Progenitor cell of endocrine pancreas (in vitro differentiated cells): ENCODE data around the gene STIL. TPM values are rescaled to one million over a fixed set of nuclear protein-coding genes. Genes with fewer than 3 reads are reported as not detected.

Source experiments
- DNase-seq: peaks from one replicate; pipeline ENCODE4 v3.0.0; 2021; ENCODE audit warnings: low spot score; ENCODE audit not compliant: unreplicated experiment
- H3K27ac Mint-ChIP-seq: 2 replicates; pipeline ENCODE4 v1.8.0; 2021; ENCODE audit warnings: mild to moderate bottlenecking, moderate library complexity, mixed read lengths
- H3K27me3 Mint-ChIP-seq: 2 replicates; pipeline ENCODE4 v1.8.0; 2021; ENCODE audit warnings: mixed read lengths
- H3K36me3 Mint-ChIP-seq: 2 replicates; pipeline ENCODE4 v1.8.0; 2022; ENCODE audit warnings: mixed read lengths; ENCODE audit not compliant: insufficient read depth
- H3K4me1 Mint-ChIP-seq: 2 replicates; pipeline ENCODE4 v1.8.0; 2021; ENCODE audit warnings: low read depth, mixed read lengths
- H3K4me3 Mint-ChIP-seq: 2 replicates; pipeline ENCODE4 v1.8.0; 2021; ENCODE audit warnings: low read depth, mild to moderate bottlenecking, moderate library complexity, mixed read lengths
- H3K9me3 Mint-ChIP-seq: 2 replicates; pipeline ENCODE4 v1.8.0; 2021; ENCODE audit warnings: low read depth, mixed read lengths
- total RNA-seq: library from RNA; stranded (reverse); gene quantifications from 2 replicates; pipeline ENCODE4 v1.2.1, GENCODE V29; 2021
- TF ChIP-seq, protein P1 (sequence below): fragments of 200-600 bp; sonication (generic); IDR thresholded peaks from one replicate; pipeline ENCODE4 v1.5.0; 2021; ENCODE audit warnings: antibody characterized with exemption, mild to moderate bottlenecking; ENCODE audit not compliant: unreplicated experiment

STIL gene
- total RNA-seq, 1 donor from 2014 or later: 14.8 TPM

DNA sequence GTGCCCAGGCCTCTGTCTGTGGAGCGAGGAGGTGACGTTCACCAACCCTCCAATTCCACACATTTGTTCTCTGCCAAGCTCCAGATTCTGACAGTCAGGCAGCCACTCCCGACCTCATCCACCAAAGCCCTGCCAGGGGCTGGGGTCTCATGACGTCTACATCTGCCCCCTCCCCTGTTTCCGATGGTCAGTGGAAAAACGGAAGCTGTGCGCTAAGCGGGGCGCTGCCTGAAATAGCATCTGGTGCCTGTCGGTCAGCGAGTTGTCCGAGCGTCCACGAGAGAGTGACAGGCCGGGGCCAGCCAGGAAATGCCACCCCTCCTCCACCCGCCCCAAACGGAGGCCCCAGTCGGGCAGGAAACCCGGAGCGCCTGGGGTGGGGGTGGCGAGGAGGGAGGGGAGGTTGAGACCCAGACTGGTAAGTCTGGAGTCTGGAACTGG, 78.7 kb downstream of the STIL start:
- DNase-seq: no peak
- no peaks in the 10 kb centered on the region for H3K36me3 Mint-ChIP-seq
- no peak overlapping the region for H3K4me3 Mint-ChIP-seq
- TF ChIP-seq, protein P1, sequence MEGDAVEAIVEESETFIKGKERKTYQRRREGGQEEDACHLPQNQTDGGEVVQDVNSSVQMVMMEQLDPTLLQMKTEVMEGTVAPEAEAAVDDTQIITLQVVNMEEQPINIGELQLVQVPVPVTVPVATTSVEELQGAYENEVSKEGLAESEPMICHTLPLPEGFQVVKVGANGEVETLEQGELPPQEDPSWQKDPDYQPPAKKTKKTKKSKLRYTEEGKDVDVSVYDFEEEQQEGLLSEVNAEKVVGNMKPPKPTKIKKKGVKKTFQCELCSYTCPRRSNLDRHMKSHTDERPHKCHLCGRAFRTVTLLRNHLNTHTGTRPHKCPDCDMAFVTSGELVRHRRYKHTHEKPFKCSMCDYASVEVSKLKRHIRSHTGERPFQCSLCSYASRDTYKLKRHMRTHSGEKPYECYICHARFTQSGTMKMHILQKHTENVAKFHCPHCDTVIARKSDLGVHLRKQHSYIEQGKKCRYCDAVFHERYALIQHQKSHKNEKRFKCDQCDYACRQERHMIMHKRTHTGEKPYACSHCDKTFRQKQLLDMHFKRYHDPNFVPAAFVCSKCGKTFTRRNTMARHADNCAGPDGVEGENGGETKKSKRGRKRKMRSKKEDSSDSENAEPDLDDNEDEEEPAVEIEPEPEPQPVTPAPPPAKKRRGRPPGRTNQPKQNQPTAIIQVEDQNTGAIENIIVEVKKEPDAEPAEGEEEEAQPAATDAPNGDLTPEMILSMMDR: no peak
- H3K27me3 Mint-ChIP-seq: peaks cover 85% of the 10 kb centered on the region
- H3K27ac Mint-ChIP-seq: no peak overlapping the region
- peaks cover 7% of the 10 kb centered on the region for H3K4me1 Mint-ChIP-seq
- no peaks in the 10 kb centered on the region for H3K9me3 Mint-ChIP-seq

DNA sequence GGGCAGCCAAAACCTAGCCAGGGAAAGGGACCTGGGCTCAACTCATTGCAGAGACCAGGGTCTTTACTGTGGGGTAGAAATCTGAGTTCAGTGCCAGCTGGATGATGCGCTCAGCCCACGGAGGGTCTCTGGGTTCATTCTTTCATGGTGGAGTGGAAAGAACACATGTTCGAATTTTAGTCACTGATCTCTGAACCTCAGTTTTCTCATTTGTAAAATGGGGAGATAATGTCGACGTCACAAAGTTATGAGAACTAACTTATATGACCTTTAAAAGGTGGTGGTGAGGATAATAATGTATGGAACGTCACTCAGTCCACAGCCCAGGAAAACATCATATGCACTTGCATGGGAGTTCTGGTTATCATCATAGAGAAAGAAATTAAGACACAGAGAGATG, 80.8 kb downstream of the STIL start:
- no peak overlapping the region for H3K4me3 Mint-ChIP-seq
- DNase-seq: no peak
- peaks cover 7% of the 10 kb centered on the region for H3K4me1 Mint-ChIP-seq
- TF ChIP-seq, protein P1: no peak
- no peaks in the 10 kb centered on the region for H3K36me3 Mint-ChIP-seq
- H3K27ac Mint-ChIP-seq: no peak overlapping the region
- H3K27me3 Mint-ChIP-seq: peaks cover 93% of the 10 kb centered on the region
- H3K9me3 Mint-ChIP-seq: no peaks in the 10 kb centered on the region

GRCh38 chr1:47232187-47232874, 81.6 kb downstream of the STIL start, which contains the start of gene TAL1:
TSS of gene TAL1 (minus strand) at chr1:47232225. CDS start at chr1:47225888, 6,337 bp downstream.
- H3K4me3 Mint-ChIP-seq: peak within 1 kb of the TSS; percentile 49
- peaks cover 93% of the 10 kb centered on the region for H3K27me3 Mint-ChIP-seq
- H3K4me1 Mint-ChIP-seq: peaks cover 7% of the 10 kb centered on the region
- no peaks in the 10 kb centered on the region for H3K36me3 Mint-ChIP-seq
- no peak for DNase-seq
- peak within 1 kb of the TSS; percentile 91 for H3K27ac Mint-ChIP-seq
- H3K9me3 Mint-ChIP-seq: no peaks in the 10 kb centered on the region
- TF ChIP-seq, protein P1: no peak

GRCh38 chr1:47231301-47232186, 82.4 kb downstream of the STIL start:
- H3K9me3 Mint-ChIP-seq: no peaks in the 10 kb centered on the region
- peaks cover 7% of the 10 kb centered on the region for H3K4me1 Mint-ChIP-seq
- no peak for DNase-seq
- peak overlapping the region; percentile 49 for H3K4me3 Mint-ChIP-seq
- H3K27me3 Mint-ChIP-seq: peaks cover 97% of the 10 kb centered on the region
- H3K36me3 Mint-ChIP-seq: no peaks in the 10 kb centered on the region
- TF ChIP-seq, protein P1: no peak
- peak overlapping the region; percentile 91 for H3K27ac Mint-ChIP-seq

GRCh38 chr1:47230692-47231300, 83.2 kb downstream of the STIL start:
- H3K4me3 Mint-ChIP-seq: no peak overlapping the region
- H3K27me3 Mint-ChIP-seq: peaks cover 97% of the 10 kb centered on the region
- H3K4me1 Mint-ChIP-seq: peaks cover 9% of the 10 kb centered on the region
- H3K27ac Mint-ChIP-seq: peak overlapping the region; percentile 58
- TF ChIP-seq, protein P1: no peak
- H3K9me3 Mint-ChIP-seq: no peaks in the 10 kb centered on the region
- no peak for DNase-seq
- no peaks in the 10 kb centered on the region for H3K36me3 Mint-ChIP-seq
